LNCaP clone FGC (cell line): ENCODE data around the gene MS4A6E.
"Not testable (repeated sequence)": the region's sequence is repeated elsewhere in the genome, so short reads cannot be mapped to it uniquely, and the experiment has no call there.

Experiments used
- DNase-seq: peaks from one replicate; pipeline ENCODE4 v3.0.0-alpha.2; 2011; ENCODE audit warnings: low read depth
- H3K4me3 ChIP-seq: 2 replicates; pipeline ENCODE4 v1.5.1; 2011; ENCODE audit warnings: mild to moderate bottlenecking, low read depth, low read length, control low read depth
- TF ChIP-seq, protein P1 (sequence below): IDR thresholded peaks from 2 replicates; pipeline ENCODE4 v1.5.1; 2012; ENCODE audit warnings: mild to moderate bottlenecking; ENCODE audit not compliant: control insufficient read depth, insufficient read depth; ENCODE audit errors: extremely low read depth

The MS4A6E gene, protein sequence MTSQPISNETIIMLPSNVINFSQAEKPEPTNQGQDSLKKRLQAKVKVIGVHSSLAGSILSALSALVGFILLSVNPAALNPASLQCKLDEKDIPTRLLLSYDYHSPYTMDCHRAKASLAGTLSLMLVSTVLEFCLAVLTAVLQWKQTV

DNA sequence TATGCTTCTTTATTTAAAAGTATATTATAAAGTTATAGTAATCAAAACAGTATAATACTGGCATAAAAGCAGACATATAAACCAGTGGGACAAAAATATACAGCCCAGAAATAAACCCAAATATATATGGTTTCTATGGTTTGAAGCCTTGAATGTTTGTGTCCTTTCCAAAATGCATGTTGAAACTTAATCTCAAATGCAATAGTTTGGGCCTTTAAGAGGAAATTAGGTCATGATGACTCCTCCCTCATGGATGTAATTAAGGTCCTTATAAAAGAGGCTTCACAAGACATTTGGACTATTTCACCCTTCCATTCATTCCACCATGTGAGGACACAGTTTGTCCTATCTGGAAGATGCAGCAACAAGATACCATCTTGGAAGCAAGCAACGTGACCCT lies at the start of gene MS4A6E:
Gene MS4A6E, plus strand, starts transcription at position 301 of the 400 bp plus-strand sequence. CDS start 7,641 bp downstream, outside the sequence.
- no peak within 1 kb of the TSS for H3K4me3 ChIP-seq
- TF ChIP-seq, protein P1, sequence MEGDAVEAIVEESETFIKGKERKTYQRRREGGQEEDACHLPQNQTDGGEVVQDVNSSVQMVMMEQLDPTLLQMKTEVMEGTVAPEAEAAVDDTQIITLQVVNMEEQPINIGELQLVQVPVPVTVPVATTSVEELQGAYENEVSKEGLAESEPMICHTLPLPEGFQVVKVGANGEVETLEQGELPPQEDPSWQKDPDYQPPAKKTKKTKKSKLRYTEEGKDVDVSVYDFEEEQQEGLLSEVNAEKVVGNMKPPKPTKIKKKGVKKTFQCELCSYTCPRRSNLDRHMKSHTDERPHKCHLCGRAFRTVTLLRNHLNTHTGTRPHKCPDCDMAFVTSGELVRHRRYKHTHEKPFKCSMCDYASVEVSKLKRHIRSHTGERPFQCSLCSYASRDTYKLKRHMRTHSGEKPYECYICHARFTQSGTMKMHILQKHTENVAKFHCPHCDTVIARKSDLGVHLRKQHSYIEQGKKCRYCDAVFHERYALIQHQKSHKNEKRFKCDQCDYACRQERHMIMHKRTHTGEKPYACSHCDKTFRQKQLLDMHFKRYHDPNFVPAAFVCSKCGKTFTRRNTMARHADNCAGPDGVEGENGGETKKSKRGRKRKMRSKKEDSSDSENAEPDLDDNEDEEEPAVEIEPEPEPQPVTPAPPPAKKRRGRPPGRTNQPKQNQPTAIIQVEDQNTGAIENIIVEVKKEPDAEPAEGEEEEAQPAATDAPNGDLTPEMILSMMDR, result no peak
- no peak for DNase-seq

DNA sequence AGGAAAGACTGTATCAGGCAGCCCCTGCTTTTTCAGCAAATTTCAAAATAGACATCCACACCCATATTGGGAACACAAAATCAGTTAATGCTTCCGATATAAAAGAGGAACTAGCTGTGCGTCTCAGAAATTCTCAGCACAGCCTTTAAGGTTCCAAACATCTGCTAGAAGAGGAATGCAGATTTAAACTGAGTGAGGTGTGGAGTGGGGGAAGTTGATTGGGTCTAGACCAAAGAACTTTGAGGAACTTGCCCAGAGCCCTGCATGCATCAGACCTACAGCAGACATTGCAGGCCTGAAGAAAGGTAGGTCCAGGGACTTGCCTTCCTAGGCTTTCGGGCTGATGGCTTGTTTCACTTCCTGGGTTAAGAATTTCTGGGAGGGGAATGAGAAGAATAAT lies 46.6 kb upstream of the MS4A6E start, which contains the start of gene MS4A4A:
Gene MS4A4A, plus strand, starts transcription at position 255 of the 400 bp plus-strand sequence. Its CDS starts 10 bp downstream, at position 265.
- TF ChIP-seq, protein P1, result no peak
- no peak for DNase-seq
- no peak within 1 kb of the TSS for H3K4me3 ChIP-seq

DNA sequence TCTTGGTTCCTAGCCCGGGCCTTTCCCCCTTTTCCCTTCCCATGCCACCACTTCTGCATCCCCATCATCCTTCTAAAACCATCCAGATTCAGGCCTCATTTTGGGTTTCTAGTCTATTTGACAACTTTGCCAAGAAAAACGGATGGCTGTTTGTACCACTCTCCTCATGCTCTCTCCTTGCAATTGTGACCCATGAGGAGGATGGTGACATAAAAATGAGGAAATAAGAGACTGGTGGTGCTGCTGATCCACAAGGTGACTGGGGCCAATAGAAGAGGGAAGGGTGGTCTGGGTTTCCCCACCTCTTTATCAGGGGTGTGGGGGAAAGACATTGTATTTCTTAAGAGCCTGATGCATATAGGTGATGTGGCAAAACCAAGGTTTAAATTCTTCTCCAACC lies 45.6 kb upstream of the MS4A6E start:
- no peak for DNase-seq
- TF ChIP-seq, protein P1, result no peak
- no peak overlapping the region for H3K4me3 ChIP-seq

DNA sequence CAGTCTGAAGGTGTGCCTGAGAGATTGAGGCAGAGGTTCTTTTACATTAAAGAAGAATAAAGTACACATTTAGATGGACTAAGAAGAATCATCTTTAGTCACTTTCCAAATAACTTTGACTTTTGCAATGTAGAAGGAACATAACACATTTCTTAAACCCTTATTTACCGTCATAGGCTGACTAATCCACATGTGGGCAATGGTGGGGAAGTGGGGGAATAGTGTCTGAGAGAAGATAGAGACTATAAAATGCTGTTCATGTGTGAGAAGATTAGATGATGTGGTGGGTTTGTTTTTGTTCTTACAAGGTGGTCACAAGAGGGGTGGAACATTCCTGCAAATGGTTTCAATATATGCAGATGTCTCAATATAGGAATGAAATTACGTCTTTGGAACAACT lies 44.8 kb upstream of the MS4A6E start:
- TF ChIP-seq, protein P1, result no peak
- no peak for DNase-seq
- H3K4me3 ChIP-seq, result no peak overlapping the region

DNA sequence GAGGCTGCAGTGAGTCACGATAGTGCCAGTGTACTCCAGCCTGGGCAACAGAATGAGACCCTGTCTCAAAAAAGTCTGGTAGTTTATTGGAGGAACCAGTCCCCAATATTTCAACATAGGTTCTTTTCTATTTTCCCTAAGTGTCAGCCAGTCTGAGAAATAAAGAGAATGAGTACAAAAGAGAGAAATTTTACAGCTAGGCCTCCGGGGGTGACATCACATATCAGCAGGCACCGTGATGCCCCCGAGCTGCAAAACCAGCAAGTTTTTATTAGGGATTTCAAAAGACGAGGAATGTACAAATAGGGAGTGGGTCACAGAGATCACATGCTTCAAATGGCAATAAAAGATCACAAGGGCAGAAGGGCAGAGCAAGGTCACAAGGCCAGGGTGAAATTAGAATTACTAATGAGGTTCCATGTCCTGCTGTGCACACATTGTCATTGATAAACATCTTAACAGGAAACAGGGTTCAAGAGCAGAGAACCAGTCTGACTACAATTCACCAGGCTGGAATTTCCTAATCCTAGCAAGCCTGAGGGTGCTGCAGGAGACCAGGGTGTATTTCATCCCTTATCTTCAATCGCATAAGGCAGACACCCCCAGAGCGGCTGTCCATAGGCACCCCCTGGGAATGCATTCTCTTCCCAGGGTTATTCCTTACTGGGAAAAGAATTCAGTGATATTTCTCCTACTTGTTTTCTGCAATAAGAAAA lies 41.5 kb upstream of the MS4A6E start:
- H3K4me3 ChIP-seq, DNase-seq: not testable (repeated sequence)

DNA sequence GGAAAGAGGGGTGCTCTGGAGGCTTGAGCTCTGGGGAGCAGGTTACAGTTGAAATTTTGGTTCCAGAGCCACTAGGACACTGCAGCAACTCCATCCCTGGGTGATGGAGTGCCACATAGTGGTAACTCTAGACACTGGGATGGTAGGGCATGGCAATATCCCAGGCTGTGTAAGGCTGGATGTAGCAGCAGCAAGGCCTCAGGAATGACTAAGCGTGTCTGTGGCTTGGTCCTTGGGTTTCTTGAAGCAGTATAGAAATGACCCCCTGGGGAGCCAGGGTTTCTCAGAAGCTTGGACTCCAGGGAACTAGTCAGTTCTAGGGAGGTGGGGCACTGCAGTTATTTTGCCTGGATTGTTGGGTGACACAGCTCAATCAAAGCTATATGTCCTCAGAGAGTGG lies 38.5 kb upstream of the MS4A6E start:
- TF ChIP-seq, protein P1, result no peak
- no peak for DNase-seq

DNA sequence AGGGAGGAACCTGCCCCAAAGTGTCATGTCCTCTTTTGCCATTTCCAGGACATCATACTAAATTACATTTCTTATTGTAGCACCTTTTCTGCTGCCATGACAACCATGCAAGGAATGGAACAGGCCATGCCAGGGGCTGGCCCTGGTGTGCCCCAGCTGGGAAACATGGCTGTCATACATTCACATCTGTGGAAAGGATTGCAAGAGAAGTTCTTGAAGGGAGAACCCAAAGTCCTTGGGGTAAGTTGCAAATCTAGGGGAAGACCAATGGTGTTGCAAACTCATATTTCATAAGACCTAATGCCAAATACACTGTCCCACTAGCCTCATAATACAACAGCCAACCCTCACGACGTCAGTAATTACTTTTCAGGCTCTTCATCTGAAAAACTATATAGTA lies 34.9 kb upstream of the MS4A6E start:
- DNase-seq, result no peak
- TF ChIP-seq, protein P1, result no peak
- no peak overlapping the region for H3K4me3 ChIP-seq

More for the DNA sequence above, 38.5 kb upstream of the MS4A6E start:
- no peak overlapping the region for H3K4me3 ChIP-seq
